PC-9 (cell line): ENCODE measurements around the gene SLC28A1.

Experiments used
- CTCF ChIP-seq: fragments of 200-600 bp; sonication (generic); conservative IDR thresholded peaks from 2 replicates; pipeline ENCODE4 v1.6.1; 2017; ENCODE audit warnings: mixed run types, antibody characterized with exemption, mild to moderate bottlenecking, moderate library complexity
- EZH2 ChIP-seq: fragments of 200-600 bp; sonication (generic); IDR thresholded peaks from 2 replicates; pipeline ENCODE4 v1.8.0; 2017; ENCODE audit warnings: antibody characterized with exemption, low read depth

- TF ChIP-seq CTCF: no peak
- no peak for TF ChIP-seq EZH2
Measured at GRCh38 chr15:84956199-84956598, 71.7 kb downstream of the SLC28A1 start.
